Sigmoid colon (tissue), 7 donors: ENCODE data around the gene EMP3. TPM values are rescaled to one million over a fixed set of nuclear protein-coding genes. Genes with fewer than 3 reads are reported as not detected.

Experiments
- DNase-seq: peaks from one replicate; pipeline ENCODE4 v3.0.0-alpha.2; 2019
- H3K27ac ChIP-seq, 4 donors: fragments of 200-600 bp; sonication (generic); one replicate each; pipeline ENCODE4 v1.5.1; 2016 to 2019; ENCODE audit warnings: mild to moderate bottlenecking in 1 of 4
- H3K27me3 ChIP-seq, 3 donors: fragments of 200-600 bp; sonication (generic); one replicate each; pipeline ENCODE4 v1.5.1; 2019; ENCODE audit warnings: mild to moderate bottlenecking in 1 of 3
- H3K36me3 ChIP-seq, 4 donors: fragments of 200-600 bp; sonication (generic); one replicate each; pipeline ENCODE4 v1.5.1; 2016 to 2019
- H3K4me1 ChIP-seq, 4 donors: fragments of 200-600 bp; sonication (generic); one replicate each; pipeline ENCODE4 v1.5.1; 2017 to 2019
- H3K4me3 ChIP-seq, 4 donors: fragments of 200-600 bp; sonication (generic); one replicate each; pipeline ENCODE4 v1.5.1; 2017 to 2019; ENCODE audit warnings: mild to moderate bottlenecking in 2 of 4, moderate library complexity in 1 of 4
- H3K9me3 ChIP-seq, 4 donors: fragments of 200-600 bp in 3 of 4; sonication (generic) in 3 of 4; one replicate each; pipeline versions ENCODE4 v1.5.1 to v1.6.1; 2013 to 2019
- EP300 ChIP-seq, 4 donors: sonication (generic); formaldehyde crosslinking; IDR thresholded peaks; one replicate each; pipeline ENCODE4 v1.6.1; 2017; ENCODE audit warnings: antibody characterized with exemption in 4 of 4
- POLR2A ChIP-seq, 2 donors: fragments of 450-650 bp; IDR thresholded peaks; one replicate each; pipeline ENCODE4 v1.6.1; 2016; ENCODE audit warnings: antibody characterized with exemption in 2 of 2, mild to moderate bottlenecking in 2 of 2, moderate library complexity in 2 of 2
- POLR2AphosphoS5 ChIP-seq, 4 donors: sonication (generic); formaldehyde crosslinking; IDR thresholded peaks; one replicate each; pipeline ENCODE4 v1.6.1; 2017; ENCODE audit warnings: antibody characterized with exemption in 4 of 4
- WGBS, 2 donors: extraction: QIAGEN DNeasy Blood & Tissue Kit; methylation state at CpG; one replicate each; pipeline ENCODE4 v1.1.7; 2013; 5-methylcytosine and 5-hydroxymethylcytosine counted together
- intact Hi-C: fragments of 100-400 bp; cut with DNase I; formaldehyde crosslinking; loops from one replicate; pipeline ENCODE4 v1.15.1; 2023
- polyA plus RNA-seq, 3 donors: library from polyadenylated mRNA; stranded (reverse); fragments of 200-250 nt; gene quantifications; one replicate each; pipeline ENCODE4 v1.2.3, GENCODE V29; 2013
- total RNA-seq, 4 donors: library from RNA; depleted of rRNA; stranded (reverse); fragments of >200 nt; gene quantifications; one replicate each; pipeline ENCODE4 v1.1.0, GENCODE V29; 2016
- TF ChIP-seq, protein P1 (sequence below), 4 experiments: fragments of 450-650 bp in 3 of 4; fragments of 200-600 bp in 1 of 4; IDR thresholded peaks; one replicate each; pipeline ENCODE4 v1.5.1; 2016 to 2019; ENCODE audit warnings: antibody characterized with exemption in 4 of 4, mild to moderate bottlenecking in 3 of 4, moderate library complexity in 2 of 4
- donor health status: healthy with polysubstance abuse.
- donor health status: Bipolar disorder and iron deficiency.
- donor health status: healthy.

EMP3 gene
- total and polyA plus RNA-seq, 7 donors: 21.7 to 77.1 (median 60.4) TPM

DNA sequence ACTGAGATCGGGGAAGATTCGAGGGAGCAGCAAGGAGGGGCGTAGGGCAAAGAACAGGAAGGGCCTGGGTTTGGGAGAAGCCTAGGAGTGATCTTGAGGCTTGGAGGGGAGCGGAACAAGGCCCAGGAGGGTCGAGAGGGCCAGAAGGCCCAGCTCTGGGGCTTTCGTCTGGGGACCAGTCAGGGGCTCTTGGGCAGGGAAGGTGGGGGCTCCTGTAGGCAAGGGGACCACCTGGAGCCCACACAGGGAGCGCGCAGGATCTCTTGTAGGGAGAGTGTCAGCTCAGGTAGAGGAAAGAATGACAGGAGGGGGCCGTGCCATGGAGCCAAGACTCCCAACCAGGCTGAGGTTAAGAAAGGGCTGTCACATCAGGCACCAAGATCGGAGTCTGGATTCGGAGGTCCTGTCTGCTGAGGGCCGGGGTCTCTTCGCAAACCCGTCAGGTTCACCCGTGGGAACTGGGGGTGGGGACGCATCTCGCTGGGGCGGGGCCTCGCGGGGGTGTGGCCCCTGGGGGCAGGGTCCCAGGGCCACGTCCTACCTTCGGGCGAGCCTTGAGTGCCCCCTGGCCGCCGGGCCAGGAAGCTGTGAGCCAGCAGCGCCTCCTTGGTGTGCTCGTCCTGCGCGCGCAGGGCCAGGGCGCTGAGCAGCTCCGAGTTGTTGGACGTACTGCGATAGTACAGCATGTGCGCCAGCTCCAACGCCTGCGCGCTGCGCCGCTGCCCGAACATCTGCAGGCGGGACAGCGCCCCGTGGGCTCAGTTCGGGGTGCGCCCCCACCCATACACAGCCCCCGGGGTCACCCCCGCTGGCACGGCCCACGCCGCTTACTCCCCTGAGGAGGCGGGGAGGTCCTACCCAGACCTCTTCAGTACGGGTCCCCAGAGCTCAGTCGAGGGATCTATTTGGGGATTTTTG lies 8.4 kb downstream of the EMP3 start:
- peaks cover 0 to 48% (median 43%) of the 10 kb centered on the region in 4 donors for H3K4me1 ChIP-seq
- H3K36me3 ChIP-seq: peaks cover 0 to 20% (median 2%) of the 10 kb centered on the region in 4 donors
- H3K9me3 ChIP-seq: no peaks in the 10 kb centered on the region
- WGBS, 2 donors: 2% methylated on average over 54 of the region's 54 CpGs
- peak; percentile 97 for DNase-seq
- TF ChIP-seq POLR2AphosphoS5 (IDR thresholded peaks at IDR 0.05) (peak; percentile 18 to 67 (median 38)), POLR2A (IDR thresholded peaks at IDR 0.05) (no peak)
- TF ChIP-seq, protein P1, sequence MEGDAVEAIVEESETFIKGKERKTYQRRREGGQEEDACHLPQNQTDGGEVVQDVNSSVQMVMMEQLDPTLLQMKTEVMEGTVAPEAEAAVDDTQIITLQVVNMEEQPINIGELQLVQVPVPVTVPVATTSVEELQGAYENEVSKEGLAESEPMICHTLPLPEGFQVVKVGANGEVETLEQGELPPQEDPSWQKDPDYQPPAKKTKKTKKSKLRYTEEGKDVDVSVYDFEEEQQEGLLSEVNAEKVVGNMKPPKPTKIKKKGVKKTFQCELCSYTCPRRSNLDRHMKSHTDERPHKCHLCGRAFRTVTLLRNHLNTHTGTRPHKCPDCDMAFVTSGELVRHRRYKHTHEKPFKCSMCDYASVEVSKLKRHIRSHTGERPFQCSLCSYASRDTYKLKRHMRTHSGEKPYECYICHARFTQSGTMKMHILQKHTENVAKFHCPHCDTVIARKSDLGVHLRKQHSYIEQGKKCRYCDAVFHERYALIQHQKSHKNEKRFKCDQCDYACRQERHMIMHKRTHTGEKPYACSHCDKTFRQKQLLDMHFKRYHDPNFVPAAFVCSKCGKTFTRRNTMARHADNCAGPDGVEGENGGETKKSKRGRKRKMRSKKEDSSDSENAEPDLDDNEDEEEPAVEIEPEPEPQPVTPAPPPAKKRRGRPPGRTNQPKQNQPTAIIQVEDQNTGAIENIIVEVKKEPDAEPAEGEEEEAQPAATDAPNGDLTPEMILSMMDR (IDR thresholded peaks at IDR 0.05): peak in 3 of 4 experiments; percentile 51 to 89 (median 85)
- intact Hi-C loops: loop anchor here (1.0 kb wide), 1 partner anchor 13 kb away; no protein-coding TSS in a partner anchor
- peak overlapping the region; percentile 15 to 44 (median 40) for H3K4me3 ChIP-seq
- H3K27ac ChIP-seq: peak overlapping the region; percentile 89 to 94 (median 94)
- no peaks in the 10 kb centered on the region for H3K27me3 ChIP-seq

DNA sequence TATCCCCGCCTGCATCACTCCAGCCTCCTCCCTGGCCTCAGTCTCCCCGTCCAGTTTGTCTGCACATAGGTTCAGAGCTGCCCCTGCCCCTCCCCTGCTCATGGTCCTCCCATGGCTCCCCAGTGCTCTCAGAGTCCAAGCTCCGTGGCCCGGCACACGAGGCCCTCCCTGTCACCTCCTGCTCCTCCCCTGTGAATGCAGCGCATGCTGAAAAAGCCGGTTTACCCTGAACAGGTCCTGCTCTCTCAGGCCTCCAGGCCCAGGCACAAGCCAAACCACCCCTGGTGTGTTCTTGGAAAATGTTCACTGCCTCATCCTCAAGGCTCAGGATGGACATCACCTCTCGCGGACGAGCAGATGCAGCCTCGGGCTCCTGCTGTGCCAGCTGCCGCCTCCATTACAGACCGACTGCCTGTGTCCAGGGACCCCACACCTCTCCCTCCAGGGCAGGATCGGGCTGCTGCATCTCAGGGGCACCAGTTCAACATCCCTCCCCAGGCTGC lies 13.0 kb downstream of the EMP3 start:
- no peak overlapping the region for H3K4me3 ChIP-seq
- WGBS, 2 donors: 93% methylated on average over 14 of the region's 14 CpGs
- TF ChIP-seq EP300 (IDR thresholded peaks at IDR 0.05) (no peak), POLR2A (IDR thresholded peaks at IDR 0.05) (no peak), POLR2AphosphoS5 (IDR thresholded peaks at IDR 0.05) (no peak)
- TF ChIP-seq, protein P1 (IDR thresholded peaks at IDR 0.05): no peak
- DNase-seq: no peak
- H3K36me3 ChIP-seq: peaks cover 0 to 7% (median 0%) of the 10 kb centered on the region in 4 donors
- H3K27ac ChIP-seq: no peak overlapping the region
- no peaks in the 10 kb centered on the region for H3K9me3 ChIP-seq
- no peaks in the 10 kb centered on the region for H3K27me3 ChIP-seq
- H3K4me1 ChIP-seq: peaks cover 0 to 10% (median 5%) of the 10 kb centered on the region in 4 donors
- intact Hi-C loops: no loop called here

DNA sequence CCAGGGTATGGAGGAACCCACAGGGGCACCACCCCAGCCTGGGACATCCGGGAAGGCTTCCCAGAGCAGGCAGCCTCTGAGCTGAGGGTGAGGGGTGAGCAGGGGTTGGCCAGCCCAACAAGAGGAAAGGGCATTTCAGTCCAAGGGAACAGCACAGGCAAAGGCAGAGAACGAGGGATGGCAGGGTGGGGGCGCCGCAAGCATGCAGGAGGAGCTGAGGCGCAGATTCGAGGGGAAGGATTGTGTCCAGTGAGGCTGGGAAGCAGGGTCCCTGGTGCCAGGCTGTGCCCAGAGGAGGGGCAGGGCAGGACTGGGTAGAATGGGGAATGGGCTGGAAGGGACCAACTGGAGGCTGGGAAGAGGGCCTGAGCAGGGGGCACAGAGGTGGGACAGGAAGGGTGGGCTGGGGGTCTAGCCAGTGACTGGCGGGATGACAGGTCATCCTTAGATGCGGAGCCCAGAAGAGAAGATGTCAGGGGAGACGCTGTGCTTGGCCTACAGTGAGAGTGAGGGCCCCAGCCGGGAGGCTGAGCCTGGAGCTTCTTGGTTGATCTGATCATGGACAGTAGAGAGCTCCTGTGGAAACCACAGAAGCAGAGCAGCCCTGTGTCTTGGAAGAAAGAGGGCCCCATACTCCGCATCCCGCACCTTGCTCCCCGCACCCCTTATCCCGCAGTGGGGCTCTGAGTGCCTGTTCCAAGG lies 13.6 kb downstream of the EMP3 start:
- TF ChIP-seq EP300 (IDR thresholded peaks at IDR 0.05) (no peak), POLR2AphosphoS5 (IDR thresholded peaks at IDR 0.05) (no peak), POLR2A (IDR thresholded peaks at IDR 0.05) (no peak)
- TF ChIP-seq, protein P1 (IDR thresholded peaks at IDR 0.05): no peak

DNA sequence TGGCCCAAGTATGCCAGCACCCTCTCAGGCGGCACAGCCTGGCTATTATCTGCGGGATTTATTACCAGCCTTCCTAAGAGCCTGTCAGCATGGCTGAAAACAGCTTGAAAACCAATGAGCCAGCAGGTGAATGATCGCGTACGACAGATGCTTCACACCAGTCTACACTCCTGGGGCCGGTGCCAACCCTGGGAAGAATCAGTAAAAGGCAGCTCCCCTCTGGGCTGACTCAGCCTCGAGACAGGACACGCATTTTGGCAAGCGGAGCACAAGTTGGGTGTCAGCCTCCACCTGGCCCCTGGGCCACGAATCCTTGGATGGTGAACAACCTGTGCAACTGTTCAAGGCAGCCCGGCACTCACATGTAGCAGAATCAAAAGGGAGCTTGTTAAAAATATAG lies 15.6 kb downstream of the EMP3 start:
- no peak for DNase-seq
- intact Hi-C loops: no loop called here
- WGBS, 2 donors: 94% methylated on average over 11 of the region's 11 CpGs
- no peak overlapping the region for H3K27ac ChIP-seq
- H3K4me3 ChIP-seq: no peak overlapping the region
- TF ChIP-seq POLR2A (IDR thresholded peaks at IDR 0.05): no peak
- no peak for TF ChIP-seq EP300 (IDR thresholded peaks at IDR 0.05)
- TF ChIP-seq, protein P1 (IDR thresholded peaks at IDR 0.05): no peak
- TF ChIP-seq POLR2AphosphoS5 (IDR thresholded peaks at IDR 0.05): no peak
- H3K4me1 ChIP-seq: no peaks in the 10 kb centered on the region
- no peaks in the 10 kb centered on the region for H3K9me3 ChIP-seq
- H3K27me3 ChIP-seq: no peaks in the 10 kb centered on the region
- peaks cover 0 to 12% (median 0%) of the 10 kb centered on the region in 4 donors for H3K36me3 ChIP-seq

More for the DNA sequence above, 13.6 kb downstream of the EMP3 start:
- DNase-seq: no peak
- 94 to 95% methylated on average over 14 of the region's 14 CpGs for WGBS, 2 donors
- intact Hi-C loops: no loop called here
- H3K9me3 ChIP-seq: no peaks in the 10 kb centered on the region
- peaks cover 0 to 8% (median 0%) of the 10 kb centered on the region in 4 donors for H3K36me3 ChIP-seq
- H3K27ac ChIP-seq: no peak overlapping the region
- no peak overlapping the region for H3K4me3 ChIP-seq
- no peaks in the 10 kb centered on the region for H3K27me3 ChIP-seq
- peaks cover 0 to 3% (median 0%) of the 10 kb centered on the region in 4 donors for H3K4me1 ChIP-seq
